Keratinocyte (primary cell): Measurements from ENCODE around the gene TEX26.

ENCODE experiments used
- CTCF ChIP-seq, 3 experiments: IDR thresholded peaks in 1 of 3; conservative IDR thresholded peaks in 1 of 3; optimal IDR thresholded peaks in 1 of 3; 2 replicates in 2 of 3; 3 replicates in 1 of 3; pipeline versions ENCODE3 to v1.5.1; 2011; ENCODE audit warnings: low read length in 3 of 3, mild to moderate bottlenecking in 3 of 3, moderate library complexity in 2 of 3, control low read depth in 1 of 3, inconsistent platforms in 1 of 3; ENCODE audit not compliant: insufficient read depth in 2 of 3; ENCODE audit errors: extremely low read depth in 1 of 3
- EZH2 ChIP-seq: IDR thresholded peaks from one replicate; pipeline ENCODE4 v1.6.1; 2012; ENCODE audit warnings: inconsistent platforms, mild to moderate bottlenecking, low read length, moderate library complexity

GRCh38 chr13:30997697-30998096 is 65.2 kb downstream of the TEX26 start:
- peak; percentile 20 for TF ChIP-seq EZH2
- TF ChIP-seq CTCF (optimal IDR thresholded peaks at IDR 0.05 in 1 of 3, IDR thresholded peaks at IDR 0.05 in 1 of 3, conservative IDR thresholded peaks at IDR 0.05 in 1 of 3; ENCODE audit: extremely low read depth in 1 of 3, insufficient read depth in 2 of 3, low read length in 3 of 3) = no peak
